Measurements from ENCODE around the gene NANOS1.
A peak's percentile ranks its signal among the peaks of the same experiment; 100 is the strongest.

Gene NANOS1

DNA sequence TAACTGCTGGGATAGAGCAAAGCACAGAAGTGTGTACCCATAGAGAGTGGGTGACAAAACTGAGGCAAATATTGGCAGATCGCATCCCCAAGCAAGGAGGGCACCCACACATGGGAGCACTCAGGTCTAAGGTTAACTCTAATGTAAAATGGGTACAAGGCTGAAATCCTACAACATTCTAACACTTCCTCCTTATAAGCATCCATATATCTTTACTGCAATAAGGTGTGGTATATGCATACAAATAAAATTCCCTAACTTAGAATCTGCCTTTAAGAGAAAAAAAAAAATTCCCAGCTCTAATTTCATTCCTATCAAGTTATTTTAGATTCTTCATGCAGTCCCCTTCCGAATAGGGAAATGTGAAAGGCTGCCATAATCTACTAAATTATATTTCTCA is 32.4 kb downstream of the NANOS1 start:
- DNase-seq: no peak

DNA sequence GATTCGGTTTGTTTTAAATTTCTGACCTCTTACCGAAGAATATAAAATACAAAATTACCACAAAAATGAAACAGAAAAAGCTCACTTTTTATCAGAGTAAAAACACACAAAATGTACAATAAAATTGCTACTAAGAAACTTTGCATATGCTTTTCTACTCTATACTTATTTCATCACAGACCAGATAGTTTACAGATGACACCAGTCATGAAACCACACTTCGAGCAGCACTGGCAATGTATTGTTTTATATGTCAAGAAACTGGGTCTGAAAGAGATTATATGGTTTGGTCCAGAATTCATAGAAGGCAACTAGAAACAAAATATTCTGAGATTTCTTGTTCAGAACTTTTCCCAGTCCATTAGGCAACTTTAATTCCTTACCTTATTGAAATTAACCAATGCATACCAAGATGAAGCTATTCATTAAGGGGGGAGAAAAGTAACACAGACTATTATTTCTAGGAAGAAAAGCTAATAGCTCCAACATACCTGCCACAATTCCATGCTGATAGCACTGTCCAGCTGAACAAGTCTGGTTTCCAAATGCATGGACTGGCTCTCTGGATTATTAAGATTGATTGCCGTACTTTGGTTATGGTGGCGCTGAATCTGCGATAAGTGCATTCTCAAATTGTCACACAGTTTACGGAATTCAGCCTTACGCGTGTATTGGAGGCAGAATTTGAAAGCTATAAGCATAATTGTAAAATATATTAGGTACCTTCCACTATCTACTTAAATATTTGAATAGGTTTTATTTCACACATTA is 41.1 kb downstream of the NANOS1 start:
- DNase-seq: no peak

DNA sequence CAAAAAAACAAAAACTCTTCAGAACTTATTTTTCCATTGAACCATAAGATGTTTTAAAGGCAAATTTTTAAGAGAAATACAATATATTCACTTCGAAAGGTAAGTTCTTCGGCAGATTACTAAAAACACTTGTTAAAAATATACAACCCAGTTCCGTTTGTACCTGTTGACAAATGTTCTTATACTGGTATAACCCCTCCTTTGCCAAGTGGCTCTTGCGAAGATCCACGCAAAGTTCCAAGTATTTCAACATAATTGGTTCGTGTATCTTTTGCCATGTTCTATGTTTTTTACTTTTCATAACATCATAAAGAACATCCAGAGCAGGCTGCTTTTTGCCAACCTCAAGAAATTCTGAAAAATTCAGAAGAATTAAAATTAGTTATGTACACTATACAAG is 44.1 kb downstream of the NANOS1 start:
- DNase-seq: no peak

DNA sequence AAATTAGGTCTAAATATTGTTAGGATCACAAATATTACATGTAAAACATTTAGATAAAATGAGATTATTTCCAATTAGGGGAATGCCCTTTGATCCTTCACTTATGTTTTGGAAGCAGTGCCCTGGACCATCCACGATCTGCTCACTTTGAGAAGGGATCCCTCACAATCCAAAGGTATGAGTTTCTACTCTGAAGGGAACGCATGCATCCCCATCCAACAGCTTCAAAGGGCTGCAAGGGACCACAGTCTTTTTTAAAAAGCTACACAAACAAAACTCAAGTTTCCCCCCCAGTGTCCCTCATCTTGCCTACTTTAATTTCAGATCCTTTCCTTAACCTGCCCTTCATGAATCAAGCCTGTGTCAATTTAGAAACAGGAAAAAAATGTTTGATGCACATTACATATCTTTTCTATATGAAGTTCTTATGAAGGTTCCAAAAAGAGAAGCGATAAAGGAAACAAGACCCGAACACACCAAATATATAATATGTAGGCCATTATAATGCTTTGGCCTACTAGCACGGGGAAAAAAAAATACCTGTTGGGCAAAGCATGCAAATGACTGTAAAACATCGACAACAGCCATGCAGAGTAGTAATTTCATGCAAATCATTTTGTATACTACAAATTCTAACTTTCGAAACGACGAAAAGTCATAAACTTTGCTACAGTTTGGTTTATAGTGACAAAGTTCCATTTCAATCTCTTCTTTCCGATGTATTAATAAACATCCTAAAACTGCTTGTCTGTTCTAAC is 49.1 kb downstream of the NANOS1 start:
- no peak for DNase-seq

DNA sequence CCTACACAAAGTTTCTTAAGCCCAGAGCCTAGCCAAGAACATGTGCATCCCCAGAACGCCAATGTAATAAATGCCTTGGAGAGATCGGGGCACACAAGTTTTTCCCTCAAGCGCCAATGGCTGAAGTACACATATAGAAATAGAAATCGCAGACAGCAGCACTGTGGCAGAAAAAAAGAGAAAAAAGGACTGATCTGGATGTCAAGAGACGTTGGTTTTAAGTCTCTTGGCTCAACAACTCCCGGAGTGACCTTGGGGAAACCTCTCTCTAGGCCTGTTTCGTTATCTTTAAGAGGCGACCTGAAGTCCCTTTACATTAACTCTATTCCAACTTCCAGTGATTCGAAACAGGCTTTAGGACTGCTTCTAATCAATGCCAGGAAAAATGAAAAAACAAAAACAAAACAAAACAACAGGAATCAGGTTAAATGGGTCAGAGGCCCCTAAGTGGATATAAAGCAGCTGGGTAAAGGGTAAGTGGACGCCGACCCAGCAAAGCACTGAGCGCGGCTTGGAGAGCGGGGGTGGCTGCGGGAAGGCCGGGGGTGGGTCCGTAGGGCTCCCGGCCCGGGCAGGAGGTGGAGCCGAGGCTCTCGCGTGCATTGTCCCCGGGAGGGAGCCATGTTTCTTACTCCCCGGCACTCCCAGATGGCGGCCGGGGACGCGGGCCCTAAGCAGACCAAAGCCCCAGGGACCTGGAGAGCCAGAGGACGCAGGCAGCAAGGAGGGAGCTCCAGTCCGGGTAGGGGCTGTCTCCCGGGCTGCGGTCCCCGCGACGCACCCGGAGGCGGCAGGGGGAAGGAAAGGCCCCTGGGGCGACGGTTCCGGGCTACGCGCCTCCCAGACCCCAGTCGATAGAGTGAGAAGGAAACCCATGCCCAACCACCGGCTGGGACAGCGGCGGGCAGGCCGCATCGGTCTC is 50.3 kb downstream of the NANOS1 start:
- no peak for DNase-seq

DNA sequence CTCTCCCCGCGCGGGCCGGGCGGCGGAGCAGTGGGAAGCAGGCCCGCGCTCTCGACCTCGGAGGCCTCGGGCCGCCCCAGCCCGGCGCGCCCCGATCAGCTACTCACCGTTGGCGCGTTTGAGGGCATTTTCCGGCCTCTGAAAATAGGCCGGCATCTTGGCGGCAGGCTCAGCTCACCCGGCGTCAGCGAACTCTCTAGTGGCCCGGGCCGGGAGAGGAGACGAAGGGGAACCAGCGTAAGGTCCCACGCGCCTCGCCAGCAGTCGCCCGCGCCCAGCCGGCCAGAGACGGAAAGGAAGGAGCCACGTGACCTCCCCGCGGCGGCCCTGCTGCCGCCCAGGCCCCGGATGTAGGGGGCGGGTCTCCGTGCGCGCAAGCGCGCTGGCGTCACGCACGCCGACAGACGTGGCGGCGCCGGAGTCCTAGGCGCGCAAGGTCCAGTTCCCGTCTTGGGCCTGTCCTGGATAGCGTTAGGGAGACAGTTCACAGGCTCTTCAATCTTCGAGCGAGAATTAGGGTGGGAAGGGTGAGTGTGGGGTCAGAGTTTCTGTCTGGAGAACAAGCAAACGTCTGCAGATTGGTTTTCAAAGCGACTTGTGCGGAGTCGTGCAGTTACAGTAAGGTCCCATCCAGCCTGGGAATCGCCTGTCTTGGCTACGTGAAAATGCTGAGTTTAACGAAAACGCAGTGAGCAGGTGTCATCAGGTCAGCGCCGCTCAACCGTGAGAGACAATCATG is 51.2 kb downstream of the NANOS1 start, which contains the start of gene EIF3A:
EIF3A (minus strand) TSS at position 297 of the 739 bp plus-strand sequence; CDS start at position 156, 141 bp downstream.
- DNase-seq: peak; percentile 73

Measured in cortex of kidney (tissue), 1 donor.